Ishikawa (cell line): ENCODE data around the gene STPG1.

ENCODE experiments used
- CEBPB ChIP-seq: IDR thresholded peaks from 2 replicates; pipeline ENCODE4 v1.6.1; 2012
- CREB1 ChIP-seq: IDR thresholded peaks from 2 replicates; pipeline ENCODE4 v1.6.1; 2012; ENCODE audit warnings: low read depth
- EGR1 ChIP-seq: IDR thresholded peaks from 2 replicates; pipeline ENCODE4 v1.6.1; 2012
- EP300 ChIP-seq: IDR thresholded peaks from 2 replicates; pipeline ENCODE4 v1.6.1; 2012; ENCODE audit warnings: borderline replicate concordance
- FOXM1 ChIP-seq: IDR thresholded peaks from 2 replicates; pipeline ENCODE4 v1.6.1; 2012; ENCODE audit warnings: low read depth, borderline replicate concordance
- MAX ChIP-seq: IDR thresholded peaks from 2 replicates; pipeline ENCODE4 v1.6.1; 2012
- NFIC ChIP-seq: IDR thresholded peaks from 2 replicates; pipeline ENCODE4 v1.6.1; 2012
- RAD21 ChIP-seq: IDR thresholded peaks from 2 replicates; pipeline ENCODE4 v1.6.1; 2012; ENCODE audit warnings: low read depth
- REST ChIP-seq: IDR thresholded peaks from 2 replicates; pipeline ENCODE4 v1.6.1; 2012; ENCODE audit warnings: low read depth, mild to moderate bottlenecking
- TAF1 ChIP-seq: IDR thresholded peaks from 2 replicates; pipeline ENCODE4 v1.6.1; 2012; ENCODE audit warnings: low read depth, mild to moderate bottlenecking
- TCF12 ChIP-seq: IDR thresholded peaks from 2 replicates; pipeline ENCODE4 v1.6.1; 2012; ENCODE audit warnings: low read depth
- TEAD4 ChIP-seq: IDR thresholded peaks from 2 replicates; pipeline ENCODE4 v1.6.1; 2012
- USF1 ChIP-seq: IDR thresholded peaks from 2 replicates; pipeline ENCODE4 v1.6.1; 2012
- YY1 ChIP-seq: IDR thresholded peaks from 2 replicates; pipeline ENCODE4 v1.6.1; 2012; ENCODE audit warnings: low read depth
- ZBTB7A ChIP-seq: IDR thresholded peaks from 2 replicates; pipeline ENCODE4 v1.6.1; 2012; ENCODE audit warnings: low read depth

The STPG1 gene

DNA sequence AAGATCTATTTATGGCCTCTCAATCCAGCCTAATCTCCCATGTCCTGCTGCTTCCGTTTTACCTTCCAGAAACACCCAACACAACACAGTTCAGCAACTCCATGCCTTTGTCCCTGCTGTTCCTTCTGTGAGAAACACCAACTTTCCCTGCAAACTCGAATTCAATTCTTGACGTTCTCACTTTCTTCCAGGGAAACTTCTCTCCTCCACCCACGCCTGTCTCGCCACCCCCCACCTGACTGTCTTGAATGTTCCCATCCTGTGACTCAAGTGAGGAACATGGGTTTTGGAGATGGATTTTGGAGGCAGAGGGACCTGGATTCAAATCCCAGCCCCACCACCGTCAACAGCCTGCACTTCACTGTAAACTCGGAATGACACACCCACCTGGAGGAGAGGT is 49.6 kb downstream of the STPG1 start:
- no peak for TF ChIP-seq YY1
- TF ChIP-seq CEBPB: no peak
- no peak for TF ChIP-seq NFIC
- no peak for TF ChIP-seq EGR1
- no peak for TF ChIP-seq TAF1
- no peak for TF ChIP-seq FOXM1
- TF ChIP-seq TEAD4: no peak
- no peak for TF ChIP-seq RAD21
- TF ChIP-seq EP300: no peak

DNA sequence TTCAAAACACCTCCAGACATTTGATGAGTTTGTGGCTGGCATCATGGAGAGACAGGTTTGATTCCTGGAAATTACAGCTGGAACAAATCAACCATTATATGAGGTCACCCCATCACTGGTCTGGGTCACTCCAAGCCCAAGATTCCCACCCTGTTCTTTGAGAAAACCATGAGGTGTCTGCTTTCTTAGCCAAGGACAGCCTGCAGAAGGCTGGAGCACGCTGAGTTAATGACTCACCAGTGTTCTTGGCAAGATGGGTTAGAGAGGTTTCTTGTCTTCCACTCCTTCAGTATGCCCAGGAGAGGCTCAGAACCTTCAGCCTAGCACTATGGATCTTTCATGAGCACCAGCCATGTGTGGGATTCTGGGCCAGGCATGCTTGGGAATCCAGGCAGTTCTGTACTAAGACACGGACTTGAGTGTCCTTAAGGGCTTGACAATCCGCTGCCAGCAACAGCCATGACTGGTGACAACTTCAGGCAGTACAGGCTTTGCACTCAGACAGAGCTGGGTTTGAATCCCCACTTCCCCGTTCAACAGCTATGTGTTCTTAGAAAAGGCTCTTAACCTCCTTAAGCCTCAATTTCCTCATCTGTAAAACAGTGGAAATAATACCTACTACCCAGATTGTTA is 50.5 kb downstream of the STPG1 start:
- no peak for TF ChIP-seq NFIC
- no peak for TF ChIP-seq MAX
- no peak for TF ChIP-seq TCF12
- no peak for TF ChIP-seq TAF1
- TF ChIP-seq CREB1: no peak
- TF ChIP-seq REST: no peak
- no peak for TF ChIP-seq ZBTB7A
- no peak for TF ChIP-seq FOXM1
- TF ChIP-seq RAD21: no peak
- no peak for TF ChIP-seq TEAD4
- no peak for TF ChIP-seq EGR1
- no peak for TF ChIP-seq EP300
- TF ChIP-seq USF1: no peak
- TF ChIP-seq YY1: no peak
- TF ChIP-seq CEBPB: no peak

DNA sequence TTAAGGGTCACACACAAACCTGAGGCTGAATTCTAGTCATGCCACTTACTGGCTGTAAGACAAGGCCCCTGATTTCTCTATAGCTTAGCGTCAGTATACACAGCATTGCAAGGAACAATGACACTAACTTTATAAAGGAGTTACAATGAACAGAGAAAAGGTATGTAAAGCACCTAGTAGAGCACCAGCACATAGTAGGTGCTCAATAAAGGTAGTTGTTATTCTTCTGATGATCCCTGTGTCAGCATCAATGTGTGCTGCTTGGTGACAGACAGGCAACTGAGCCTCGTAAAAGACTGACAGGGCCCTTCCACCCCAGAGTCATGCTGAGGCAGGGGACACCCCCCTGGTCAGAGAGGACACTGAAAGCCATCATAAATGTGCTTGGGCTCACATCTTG is 51.2 kb downstream of the STPG1 start:
- TF ChIP-seq CREB1 (no peak), FOXM1 (no peak), TEAD4 (no peak)

GRCh38 chr1:24361811-24362210 is 51.8 kb downstream of the STPG1 start:
- no peak for TF ChIP-seq CEBPB
- no peak for TF ChIP-seq EP300
- TF ChIP-seq RAD21: no peak
- TF ChIP-seq REST: no peak
- TF ChIP-seq CREB1: no peak
- no peak for TF ChIP-seq MAX
- TF ChIP-seq USF1: no peak
- TF ChIP-seq ZBTB7A: no peak
- no peak for TF ChIP-seq TEAD4
- TF ChIP-seq TAF1: no peak
- no peak for TF ChIP-seq FOXM1
- no peak for TF ChIP-seq NFIC
- TF ChIP-seq EGR1: no peak
- TF ChIP-seq YY1: no peak
- no peak for TF ChIP-seq TCF12

DNA sequence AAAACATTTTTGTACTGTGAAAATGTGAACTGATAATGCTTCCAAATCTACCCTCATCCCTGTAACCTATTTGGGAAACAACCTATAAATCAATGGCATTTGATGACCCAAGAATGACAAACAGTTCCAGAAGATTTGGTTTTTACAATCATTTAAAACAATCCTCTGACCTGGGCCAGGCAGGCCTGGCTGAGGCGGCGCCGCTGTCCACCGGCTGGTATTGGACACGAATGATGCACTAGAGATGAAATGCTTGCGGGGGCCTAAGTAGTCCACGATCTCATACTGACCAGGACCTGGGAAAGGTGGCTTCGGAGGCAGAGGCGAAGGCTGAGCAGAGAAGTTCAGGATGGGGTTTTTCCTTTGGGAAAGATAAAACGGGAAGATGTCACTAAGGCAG is 52.9 kb downstream of the STPG1 start:
- TF ChIP-seq EP300 (no peak), TEAD4 (no peak), TCF12 (no peak), MAX (no peak), REST (no peak), YY1 (no peak), CEBPB (no peak), ZBTB7A (no peak), EGR1 (no peak), RAD21 (no peak), CREB1 (no peak), FOXM1 (no peak), USF1 (no peak), NFIC (no peak)
